Thoracic aorta (tissue), 2 donors: ENCODE results near the gene IFI16. TPM values are rescaled to one million over a fixed set of nuclear protein-coding genes. Genes with fewer than 3 reads are reported as not detected.
"Not testable (repeated sequence)": the region's sequence is repeated elsewhere in the genome, so short reads cannot be mapped to it uniquely, and the experiment has no call there.

Experiments
- ATAC-seq: fragments of 150-250 bp; one replicate; pipeline ENCODE4 v1.8.0; 2017; ENCODE audit warnings: low read depth; ENCODE audit not compliant: insufficient number of reproducible peaks, low FRiP score
- DNase-seq: peaks from one replicate; pipeline ENCODE4 v3.0.0-alpha.2; 2020; ENCODE audit warnings: low spot score
- H3K27ac ChIP-seq, 2 donors: fragments of 200-600 bp; sonication (generic); 1 replicate in 1 of 2; 2 replicates in 1 of 2; pipeline ENCODE4 v1.5.1; 2016; ENCODE audit warnings: mild to moderate bottlenecking in 2 of 2, moderate library complexity in 2 of 2
- H3K27me3 ChIP-seq: fragments of 200-600 bp; sonication (generic); replicated peaks from 2 replicates; pipeline ENCODE4 v1.6.0; 2016; ENCODE audit warnings: mild to moderate bottlenecking; ENCODE audit not compliant: insufficient read depth
- H3K36me3 ChIP-seq: fragments of 200-600 bp; sonication (generic); one replicate; pipeline ENCODE4 v1.5.1; 2016
- H3K4me1 ChIP-seq, 2 donors: fragments of 200-600 bp; sonication (generic); 1 replicate in 1 of 2; 2 replicates in 1 of 2; pipeline versions ENCODE4 v1.5.1 to v1.6.0; 2016; ENCODE audit warnings: low read depth in 2 of 2, mild to moderate bottlenecking in 1 of 2; ENCODE audit not compliant: control insufficient read depth in 1 of 2
- H3K4me3 ChIP-seq: fragments of 200-600 bp; sonication (generic); 2 replicates; pipeline ENCODE4 v1.5.1; 2016; ENCODE audit warnings: mild to moderate bottlenecking
- H3K9me3 ChIP-seq: fragments of 200-600 bp; sonication (generic); 2 replicates; pipeline ENCODE4 v1.5.1; 2016
- CTCF ChIP-seq: fragments of 200-600 bp; sonication (generic); IDR thresholded peaks from one replicate; pipeline ENCODE4 v1.5.1; 2019; ENCODE audit warnings: antibody characterized with exemption
- total RNA-seq, 2 donors: library from RNA; depleted of rRNA; stranded (reverse); fragments of >200 nt; gene quantifications; one replicate each; pipeline versions ENCODE4 v1.1.0 to v1.2.3, GENCODE V29; 2016

IFI16 gene
- total RNA-seq, 2 donors from 2014 or later, result 65.4 to 182 TPM

- no peak for TF ChIP-seq CTCF
- Histone ChIP-seq H3K4me3 (no peak overlapping the region), H3K27me3 (no peaks in the 10 kb centered on the region), H3K4me1 (peaks cover 7 to 18% of the 10 kb centered on the region in 2 donors), H3K36me3 (no peaks in the 10 kb centered on the region), H3K27ac (peak overlapping the region in 1 of 2 donors; percentile 40), H3K9me3 (no peaks in the 10 kb centered on the region)
- ATAC-seq (no peak), DNase-seq (no peak)
These were observed 4.0 kb upstream of the IFI16 start for GRCh38 chr1:159005676-159006075.

- peaks cover 7 to 18% of the 10 kb centered on the region in 2 donors for H3K4me1 ChIP-seq
- not testable (repeated sequence) for H3K9me3 ChIP-seq, ATAC-seq, H3K27me3 ChIP-seq, H3K4me3 ChIP-seq, DNase-seq, H3K36me3 ChIP-seq, H3K27ac ChIP-seq
These were observed 3.4 kb upstream of the IFI16 start for GRCh38 chr1:159006210-159006807.

- DNase-seq, result no peak
- ATAC-seq, result no peak
- H3K4me3 ChIP-seq, result no peak overlapping the region
- H3K27ac ChIP-seq, result no peak overlapping the region
- H3K9me3 ChIP-seq, result no peaks in the 10 kb centered on the region
- TF ChIP-seq CTCF, result no peak
- no peaks in the 10 kb centered on the region for H3K36me3 ChIP-seq
- peaks cover 7 to 24% of the 10 kb centered on the region in 2 donors for H3K4me1 ChIP-seq
- H3K27me3 ChIP-seq, result no peaks in the 10 kb centered on the region
These were observed 2.0 kb upstream of the IFI16 start for GRCh38 chr1:159007726-159008125.

- Histone ChIP-seq H3K36me3 (no peaks in the 10 kb centered on the region), H3K4me1 (peaks cover 7 to 26% of the 10 kb centered on the region in 2 donors), H3K4me3 (peak overlapping the region; percentile 78), H3K27ac (peak overlapping the region; percentile 68 to 80), H3K27me3 (no peaks in the 10 kb centered on the region), H3K9me3 (no peaks in the 10 kb centered on the region)
- no peak for TF ChIP-seq CTCF
- DNase-seq (no peak), ATAC-seq (no peak)
These were observed 941 bp upstream of the IFI16 start for GRCh38 chr1:159008744-159009188.

GRCh38 chr1:159009287-159009686 is 420 bp upstream of the IFI16 start:
- Histone ChIP-seq H3K27ac (peak overlapping the region; percentile 68 to 80), H3K9me3 (no peaks in the 10 kb centered on the region), H3K4me1 (peaks cover 7 to 26% of the 10 kb centered on the region in 2 donors), H3K27me3 (no peaks in the 10 kb centered on the region), H3K4me3 (peak overlapping the region; percentile 78), H3K36me3 (no peaks in the 10 kb centered on the region)
- TF ChIP-seq CTCF, result no peak
- ATAC-seq (no peak), DNase-seq (no peak)

GRCh38 chr1:159010391-159010790 is 684 bp downstream of the IFI16 start:
- DNase-seq, result no peak
- Histone ChIP-seq H3K27me3 (no peaks in the 10 kb centered on the region), H3K4me3 (peak overlapping the region; percentile 78), H3K27ac (peak overlapping the region; percentile 68 to 80), H3K4me1 (peaks cover 10 to 29% of the 10 kb centered on the region in 2 donors), H3K36me3 (no peaks in the 10 kb centered on the region), H3K9me3 (no peaks in the 10 kb centered on the region)
- no peak for TF ChIP-seq CTCF
- no peak for ATAC-seq

- peak overlapping the region; percentile 68 to 80 for H3K27ac ChIP-seq
- not testable (repeated sequence) for H3K9me3 ChIP-seq, DNase-seq, H3K36me3 ChIP-seq, H3K27me3 ChIP-seq, ATAC-seq
- H3K4me3 ChIP-seq, result peak overlapping the region; percentile 78
- peaks cover 10 to 32% of the 10 kb centered on the region in 2 donors for H3K4me1 ChIP-seq
These were observed 1.3 kb downstream of the IFI16 start for GRCh38 chr1:159011001-159011400.
